ENCODE results near the gene FOS.

The FOS gene

GRCh38 chr14:75322746-75323145 lies 44.1 kb downstream of the FOS start:
- no peak for DNase-seq

GRCh38 chr14:75323571-75323970 lies 44.9 kb downstream of the FOS start:
- DNase-seq = no peak

DNA sequence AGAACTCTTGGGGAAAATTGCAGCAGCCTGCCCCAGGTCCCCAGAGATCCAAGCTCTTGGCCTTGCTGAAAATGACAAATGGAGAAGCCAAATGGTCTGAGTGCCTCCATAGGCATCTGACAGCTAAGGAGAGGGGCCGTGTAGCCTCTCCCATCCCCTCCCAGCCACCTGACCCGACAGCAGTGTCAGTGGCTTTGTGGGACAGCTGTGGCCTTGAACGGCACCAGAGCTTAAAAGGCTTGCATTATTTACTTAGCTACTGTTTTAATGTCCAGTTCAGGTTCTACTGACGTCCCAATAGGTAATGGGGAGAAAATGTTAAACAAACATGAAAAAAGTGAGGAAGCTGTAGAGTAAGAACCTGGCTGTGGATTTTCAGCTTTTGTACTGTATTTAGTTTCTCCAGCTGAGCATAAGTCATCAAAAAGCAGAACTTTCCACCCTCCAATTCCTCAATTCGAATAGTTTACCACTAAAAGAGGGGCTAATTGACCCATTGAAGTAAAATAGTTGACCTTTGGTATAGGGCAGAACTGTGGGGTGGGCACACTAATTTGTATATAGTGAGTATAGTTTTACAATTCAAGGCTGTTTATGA lies 50.0 kb downstream of the FOS start:
- DNase-seq = no peak

DNA sequence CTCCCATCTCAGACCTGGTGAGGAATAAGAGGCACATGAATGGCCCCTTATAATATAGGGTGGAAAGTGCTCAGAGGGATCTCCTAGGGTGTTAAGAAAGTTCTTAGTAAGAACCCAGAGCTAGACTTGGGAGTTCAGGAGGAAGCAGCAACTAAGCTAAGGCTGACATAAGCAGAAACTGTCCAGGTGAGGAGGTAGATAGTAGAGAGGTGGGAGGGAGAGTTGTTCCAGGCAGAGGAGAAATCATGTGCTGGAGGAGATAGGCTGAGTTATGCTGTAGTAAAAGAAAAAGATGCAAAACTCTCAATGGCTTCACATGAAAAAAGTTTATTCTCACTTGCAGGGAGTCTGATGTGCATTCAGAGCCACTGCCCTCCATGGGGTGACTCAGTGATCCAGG lies 50.7 kb downstream of the FOS start:
- no peak for DNase-seq

- no peak for DNase-seq
Measured at GRCh38 chr14:75331471-75331870, 52.8 kb downstream of the FOS start.
